GM19438 (cell line): ENCODE results near the gene ARL5C.
"Not testable (repeated sequence)": the region's sequence is repeated elsewhere in the genome, so short reads cannot be mapped to it uniquely, and the experiment has no call there.

Source experiments
- ATAC-seq: cut with Tn5 transposase; IDR thresholded peaks from one replicate; pipeline ENCODE4 v1.9.1; 2021; ENCODE audit warnings: low read depth; ENCODE audit not compliant: unreplicated experiment

The ARL5C gene

DNA sequence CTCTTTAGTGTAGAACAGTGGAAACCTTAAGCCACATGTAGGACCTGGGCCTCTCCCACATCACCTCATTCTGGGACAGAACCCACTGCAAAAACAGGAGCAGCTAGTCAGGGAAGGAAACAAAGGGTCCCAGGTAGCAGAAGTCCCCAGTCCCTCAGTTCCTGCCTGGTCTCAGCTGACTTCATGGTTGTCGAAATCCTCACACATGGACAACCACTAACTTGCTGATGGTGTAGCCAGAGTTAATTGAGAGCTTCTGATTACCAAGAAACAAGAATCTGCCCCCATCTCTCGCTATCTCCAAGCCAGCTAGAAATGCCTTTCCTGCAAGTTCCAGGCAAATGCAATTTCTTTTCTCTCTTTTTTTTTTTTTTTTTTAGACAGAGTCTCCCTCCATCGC is 3.6 kb upstream of the ARL5C start:
- no peak for ATAC-seq

DNA sequence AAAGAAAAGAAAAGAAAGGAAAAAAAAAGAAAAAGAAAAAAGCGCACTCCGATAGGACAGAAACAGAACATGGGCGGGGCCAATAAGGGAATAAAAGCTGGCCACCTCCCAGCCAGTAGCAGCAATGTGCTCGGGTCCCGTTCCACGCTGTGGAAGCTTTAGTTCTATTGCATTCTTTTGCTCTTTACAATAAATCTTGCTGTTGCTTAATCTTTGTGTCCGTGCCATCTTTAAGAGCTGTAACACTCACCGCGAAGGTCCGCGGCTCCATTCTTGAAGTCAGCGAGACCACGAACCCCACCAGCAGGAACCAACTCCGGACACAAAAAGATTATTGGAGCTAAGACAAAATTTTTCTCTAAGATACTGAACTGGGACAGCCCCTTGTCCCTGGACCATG is 3.1 kb upstream of the ARL5C start:
- ATAC-seq: no peak

DNA sequence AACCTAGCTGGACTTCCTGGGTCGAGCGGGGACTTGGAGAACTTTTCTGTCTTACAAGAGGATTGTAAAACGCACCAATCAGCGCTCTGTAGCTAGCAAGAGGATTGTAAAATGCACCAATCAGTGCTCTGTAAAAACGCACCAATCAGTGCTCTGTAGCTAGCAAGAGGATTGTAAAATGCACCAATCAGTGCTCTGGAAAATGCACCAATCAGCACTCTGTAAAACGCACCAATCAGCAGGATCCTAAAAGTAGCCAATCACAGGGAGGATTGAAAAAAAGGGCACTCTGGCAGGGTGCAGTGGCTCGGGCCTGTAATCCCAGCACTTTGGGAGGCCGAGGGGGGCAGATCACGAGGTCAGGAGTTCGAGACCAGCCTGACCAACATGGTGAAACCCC is 2.5 kb upstream of the ARL5C start:
- not testable (repeated sequence) for ATAC-seq

DNA sequence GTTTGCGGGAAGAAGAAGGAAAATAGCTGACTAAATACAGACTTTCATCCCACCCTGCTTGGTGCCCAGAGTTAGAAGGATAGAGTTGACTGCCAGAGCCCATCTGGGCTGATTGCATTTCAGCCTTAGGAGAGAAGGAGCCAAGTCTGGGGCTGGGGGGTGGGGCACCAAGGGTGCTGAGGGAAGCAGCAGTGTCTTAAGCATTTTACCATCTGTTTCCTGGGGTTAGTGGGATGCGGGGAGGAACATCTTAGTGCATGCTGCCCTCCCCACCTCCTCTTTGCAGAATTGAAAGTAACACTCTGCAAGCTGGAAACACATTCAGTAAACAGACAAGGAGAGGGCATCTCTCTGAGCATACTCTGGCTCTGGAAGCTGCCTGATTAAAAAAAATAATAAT is 1.5 kb upstream of the ARL5C start:
- ATAC-seq: no peak

DNA sequence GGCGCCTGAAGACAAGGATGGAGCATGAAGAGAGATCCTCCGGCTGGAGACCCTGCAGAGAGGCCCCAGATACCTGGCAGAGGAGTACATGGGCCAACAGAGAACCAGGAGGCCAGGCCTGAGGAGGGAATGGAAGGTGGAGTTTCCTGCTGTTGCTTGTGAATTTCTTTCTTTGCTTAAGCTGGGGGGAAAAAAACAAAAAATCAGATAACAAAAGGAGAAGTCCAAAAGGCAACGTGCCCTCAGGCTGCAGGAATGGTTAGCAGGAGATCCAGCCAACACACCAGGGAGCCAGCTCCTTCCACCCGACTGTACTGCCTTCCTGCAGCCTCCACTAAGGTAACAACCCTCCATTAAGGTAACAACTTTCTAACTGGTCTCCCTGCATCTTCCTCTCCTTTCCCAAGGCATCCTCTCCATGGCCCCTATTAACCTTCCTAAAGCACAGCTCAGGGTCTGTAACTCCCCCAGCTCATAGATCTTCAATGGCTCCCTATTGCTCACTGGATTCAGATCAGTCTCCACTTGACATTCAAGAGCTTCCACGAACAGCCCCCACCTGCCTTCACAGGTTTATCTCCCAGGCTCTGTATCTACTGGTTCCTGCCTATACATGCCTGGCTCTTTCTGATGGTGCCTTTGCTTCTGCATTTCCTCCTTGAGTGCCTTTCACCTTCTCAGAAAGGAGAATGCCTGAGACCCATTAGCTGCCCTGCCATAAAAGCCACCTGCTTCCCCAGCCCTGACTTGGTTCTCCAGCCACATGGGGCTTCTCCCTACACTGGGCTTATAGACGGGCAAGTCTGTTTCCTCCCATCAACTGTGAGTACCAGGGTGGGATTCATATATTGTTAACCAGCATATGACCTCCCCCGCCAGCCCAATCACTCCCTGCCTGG is 725 bp upstream of the ARL5C start:
- no peak for ATAC-seq

DNA sequence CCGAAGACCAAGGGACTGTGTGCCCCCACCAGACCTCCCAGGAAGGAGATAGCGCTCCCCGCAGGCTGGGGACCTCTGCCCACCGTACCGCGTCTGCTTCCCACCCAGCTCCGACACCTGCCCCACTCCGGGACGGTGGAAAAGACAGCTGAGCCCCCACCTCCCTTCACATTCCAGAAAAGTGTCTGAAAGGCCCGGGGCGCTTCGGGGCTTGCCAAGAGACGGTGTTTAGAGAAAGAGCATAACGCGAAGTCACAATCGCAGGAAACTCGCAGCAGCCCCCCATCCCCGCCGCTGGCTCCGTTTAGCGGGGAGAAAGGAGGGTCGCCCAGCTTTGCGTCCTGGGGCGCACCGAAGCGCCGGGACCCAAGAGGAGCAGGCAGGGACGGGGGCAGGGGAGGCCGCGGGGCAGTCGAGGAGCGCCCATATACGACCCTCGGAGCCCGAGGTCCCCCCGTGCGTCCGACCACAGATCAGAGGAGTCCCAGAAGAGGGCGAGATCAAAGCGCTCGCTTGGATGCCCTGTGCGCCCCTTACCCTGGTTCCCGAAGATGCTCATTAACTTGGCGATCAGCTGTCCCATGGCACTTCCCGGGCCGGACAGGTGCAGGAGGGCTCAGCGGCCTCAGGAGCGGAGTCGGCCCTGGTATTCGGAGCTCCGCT is 652 bp downstream of the ARL5C start:
- no peak for ATAC-seq

DNA sequence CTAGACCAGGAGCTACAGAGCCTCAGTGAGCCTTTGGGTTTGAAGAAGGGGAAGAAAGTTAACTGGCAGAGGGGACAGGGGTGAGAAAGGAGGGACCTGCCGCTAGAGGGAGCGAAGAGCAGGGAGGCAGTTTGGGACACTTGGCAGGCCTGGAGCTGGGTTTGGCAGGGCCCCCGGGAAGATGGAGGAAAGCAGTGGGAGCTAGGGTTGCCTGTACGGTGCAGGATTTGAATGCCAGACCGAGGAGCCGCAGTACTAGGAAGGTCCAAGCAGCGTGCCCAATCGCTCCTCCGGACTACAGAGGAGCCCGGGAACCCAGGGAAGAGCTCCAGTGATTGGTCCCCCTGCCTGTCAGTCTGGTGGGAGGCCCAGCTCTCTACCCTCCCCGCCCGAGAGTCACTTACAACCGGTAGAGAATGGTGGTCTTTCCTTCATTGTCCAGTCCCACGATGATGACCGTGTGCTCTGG is 1.3 kb downstream of the ARL5C start:
- ATAC-seq: no peak

DNA sequence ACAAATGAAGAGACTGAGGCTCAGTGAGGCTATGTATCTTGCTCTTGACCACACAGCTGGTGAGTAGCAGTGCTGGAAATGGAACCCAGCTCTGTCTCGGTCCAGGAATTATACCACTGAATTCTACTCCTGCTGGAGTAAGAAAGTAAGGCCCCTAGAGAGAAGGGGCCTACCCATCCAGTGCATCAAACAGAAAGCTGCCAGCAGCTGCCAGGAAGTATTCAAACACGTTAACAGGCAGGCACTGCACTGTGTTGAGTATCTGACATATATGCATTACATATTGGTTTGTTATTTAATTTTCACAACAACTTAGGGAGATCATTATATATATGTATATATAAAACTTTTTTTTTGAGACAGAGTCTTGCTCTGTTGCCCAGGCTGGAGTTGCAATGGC is 4.0 kb downstream of the ARL5C start:
- ATAC-seq: no peak

DNA sequence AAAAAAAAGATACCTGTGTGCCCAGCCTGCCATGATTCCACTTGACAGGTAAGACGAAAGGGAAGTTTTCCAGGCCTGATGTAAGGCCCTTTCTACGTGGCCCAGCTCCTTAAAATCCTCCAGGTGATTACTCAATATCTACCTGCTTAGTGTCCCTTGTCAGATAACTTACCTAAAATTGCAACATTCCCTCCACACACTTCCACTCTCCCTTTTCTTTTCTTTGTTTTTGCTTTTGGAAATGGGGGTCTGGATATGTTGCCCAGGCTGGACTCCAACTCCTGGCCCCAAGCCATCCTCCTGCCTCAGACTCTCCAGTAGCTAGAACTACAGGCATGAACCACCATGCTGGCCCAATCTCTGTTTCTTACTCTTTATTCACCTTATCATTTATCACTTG is 7.3 kb downstream of the ARL5C start:
- ATAC-seq: no peak

DNA sequence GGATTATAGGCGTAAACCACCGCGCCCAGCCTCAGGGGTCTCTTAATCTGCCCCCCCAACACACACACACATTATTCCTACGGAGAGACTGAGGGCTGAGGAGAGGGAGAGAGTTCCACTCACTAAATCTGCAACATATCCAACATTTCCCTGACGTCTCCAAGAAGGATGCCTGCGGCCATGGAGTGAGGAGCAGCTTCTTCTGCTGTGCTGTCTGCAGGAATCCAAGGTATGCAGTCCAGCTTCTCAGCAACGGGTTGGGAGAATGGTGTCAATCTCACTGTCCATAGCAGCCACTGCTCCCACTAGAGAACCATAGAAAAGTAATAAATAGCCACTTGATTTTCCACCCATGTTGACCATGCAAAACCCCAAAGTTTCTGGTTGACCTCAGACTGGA is 9.5 kb downstream of the ARL5C start:
- ATAC-seq: no peak

DNA sequence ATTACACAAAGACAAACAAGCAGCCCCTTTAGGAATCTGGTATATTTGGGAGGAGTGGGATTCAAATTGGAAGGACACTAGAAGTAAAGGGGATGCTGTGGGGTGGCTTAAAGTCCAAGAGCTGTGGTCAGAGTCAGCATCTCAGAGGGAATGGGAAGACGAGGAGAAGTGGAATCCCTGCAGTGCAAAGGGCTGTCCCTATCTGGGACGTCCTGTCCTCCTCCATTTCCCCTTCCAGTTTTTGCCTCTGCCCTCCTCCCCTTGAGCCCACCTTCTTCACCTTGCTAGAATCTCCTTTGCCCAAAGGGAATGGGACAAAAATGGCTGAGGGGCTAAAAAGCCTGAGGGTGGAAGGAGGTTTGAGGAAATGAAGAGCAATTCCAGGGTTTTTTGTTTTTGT is 10.3 kb downstream of the ARL5C start:
- ATAC-seq: no peak

DNA sequence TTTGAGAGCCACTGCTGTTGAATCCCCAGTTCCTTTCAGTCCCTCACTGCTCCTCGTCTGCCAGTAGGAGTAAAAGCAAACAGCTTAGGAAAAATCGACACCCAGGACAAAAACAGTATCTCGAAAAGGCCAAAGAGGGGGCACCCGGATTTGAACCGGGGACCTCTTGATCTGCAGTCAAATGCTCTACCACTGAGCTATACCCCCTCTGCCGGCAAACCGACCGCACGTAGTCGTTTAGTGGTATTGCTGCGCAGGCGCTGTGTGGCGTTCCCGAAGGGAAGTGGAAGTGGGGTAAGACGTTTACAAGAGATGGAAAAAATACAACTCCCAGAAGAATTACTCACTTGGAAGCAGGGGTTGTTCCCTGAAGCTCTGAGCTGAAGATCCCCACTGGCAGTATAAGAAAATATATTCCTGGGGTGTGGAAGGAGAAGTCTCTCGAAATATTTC is 12.3 kb downstream of the ARL5C start:
- ATAC-seq: no peak

DNA sequence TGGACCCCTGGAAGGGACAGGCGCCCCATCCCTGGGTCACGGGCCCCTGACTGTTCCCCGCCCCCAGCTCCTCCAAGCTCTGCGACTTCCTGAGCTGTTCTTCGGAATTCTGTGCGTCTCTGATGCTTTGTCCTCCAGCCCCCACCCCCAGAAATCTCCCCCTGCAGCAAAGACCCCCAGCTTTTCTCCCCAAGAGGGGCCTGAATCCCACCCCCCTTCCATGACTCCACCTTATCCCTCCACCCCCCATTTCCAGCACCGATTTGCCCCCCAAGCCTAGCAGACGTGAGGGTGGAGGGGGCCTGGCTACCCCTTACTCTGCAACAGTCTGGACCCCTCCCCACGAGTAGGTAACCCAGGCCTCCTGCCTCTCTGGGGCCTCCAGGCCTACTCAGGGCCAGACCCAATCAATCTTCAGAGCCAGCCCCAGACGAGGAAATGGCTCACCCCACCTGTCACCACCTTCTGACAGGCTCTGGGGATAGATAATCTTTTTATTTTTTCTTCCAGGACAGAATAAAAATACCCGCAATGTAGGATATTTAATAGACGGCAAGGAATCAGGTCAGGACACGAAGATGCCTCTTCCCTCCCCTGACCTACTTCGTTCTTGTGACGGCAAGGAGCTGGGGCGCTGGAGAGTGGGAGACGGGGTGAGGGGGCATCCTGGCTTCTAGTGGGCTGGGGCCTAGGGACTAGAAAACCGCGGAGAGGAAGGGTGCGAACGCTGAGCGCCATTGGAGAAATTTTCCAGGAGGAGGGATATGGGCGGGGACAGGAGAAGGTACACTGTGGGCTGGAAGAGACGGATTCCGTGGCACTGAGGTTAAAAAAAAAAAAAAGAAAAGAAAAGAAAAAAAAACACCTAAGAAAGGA is 13.8 kb downstream of the ARL5C start:
- no peak for ATAC-seq

DNA sequence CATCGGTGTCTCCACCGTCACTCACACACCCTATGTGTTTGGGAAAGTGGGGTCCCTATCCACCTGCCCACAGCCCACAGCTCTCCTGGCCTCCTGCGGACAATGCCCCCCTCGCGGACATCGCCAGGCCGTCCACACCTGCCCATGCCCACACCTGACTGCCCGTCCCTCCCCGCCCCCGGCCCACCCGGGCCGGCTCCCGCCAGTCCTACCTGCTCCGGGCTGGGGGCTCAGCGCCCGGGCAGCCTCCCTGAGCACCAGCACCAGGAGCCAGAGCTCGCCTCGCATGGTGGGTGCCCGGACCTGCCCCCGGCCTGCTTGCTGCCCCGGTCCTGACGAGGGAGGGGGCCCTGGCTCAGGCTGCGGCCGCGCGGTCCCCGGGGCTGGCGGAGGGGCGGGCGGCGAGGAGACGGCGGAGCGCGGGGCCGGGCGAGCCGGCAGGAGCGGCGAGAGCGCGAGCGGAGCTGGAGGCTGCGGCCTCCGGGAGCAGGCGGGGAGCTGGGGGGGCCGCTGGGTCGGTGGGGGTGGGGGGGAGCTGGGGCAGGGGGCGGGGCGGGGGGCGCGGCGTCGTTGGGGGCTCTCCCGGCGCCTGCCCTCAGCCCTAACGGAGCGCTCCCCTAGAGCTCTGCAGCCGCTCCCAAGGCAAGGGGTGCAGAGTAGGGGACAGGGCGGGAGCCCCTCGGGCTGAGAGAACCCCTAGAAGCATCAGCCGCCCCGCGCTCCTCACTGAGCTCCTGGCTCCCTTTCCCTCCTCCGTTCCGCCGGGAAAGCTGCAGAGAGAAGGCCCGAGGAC is 14.6 kb downstream of the ARL5C start, which contains the start of gene PLXDC1:
Gene PLXDC1 (minus strand): TSS at position 488 of the 793 bp plus-strand sequence. CDS start 200 bp downstream, at position 288.
- no peak for ATAC-seq

DNA sequence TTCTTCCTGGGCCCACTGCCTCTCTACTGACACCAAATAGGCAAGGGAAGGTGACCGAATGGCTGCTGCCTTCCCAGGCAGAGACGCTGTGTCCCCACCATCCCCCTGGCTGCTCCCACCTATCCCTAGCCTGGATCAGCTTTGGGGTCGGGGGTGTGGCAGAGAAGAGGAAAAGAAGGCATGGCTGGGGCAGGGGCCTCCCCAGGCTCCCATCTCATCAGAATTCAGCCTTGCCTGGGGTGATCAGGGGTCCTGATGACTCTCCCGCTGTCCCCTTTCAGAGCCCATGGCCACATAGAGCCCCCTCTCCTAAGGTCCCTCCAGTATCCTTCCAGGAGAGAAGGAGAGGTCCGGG is 15.2 kb downstream of the ARL5C start:
- no peak for ATAC-seq

DNA sequence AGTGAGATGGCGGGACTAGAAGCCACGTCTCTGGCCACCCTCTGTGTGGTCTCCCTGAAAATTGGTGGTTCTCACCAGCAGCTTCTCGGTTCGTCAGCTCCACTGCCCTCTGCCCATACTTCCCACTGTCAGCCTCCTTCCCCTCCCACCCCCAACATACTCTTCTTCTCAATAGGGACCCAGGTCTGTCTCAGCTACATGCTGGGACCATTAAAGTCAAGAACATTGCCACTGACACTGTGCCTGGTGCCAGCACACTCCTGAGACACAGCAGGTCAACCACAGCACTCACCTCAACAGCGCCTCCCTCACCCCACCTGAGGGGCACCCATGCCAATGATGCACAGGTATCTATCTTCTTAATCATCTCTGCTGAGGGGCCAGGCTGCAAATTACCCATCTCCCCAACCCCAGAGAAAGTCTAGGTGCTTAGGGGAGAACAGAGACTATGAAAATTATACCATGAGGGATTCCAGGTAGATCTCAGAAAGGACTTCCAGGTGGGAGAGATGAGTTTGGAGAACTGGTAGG is 15.8 kb downstream of the ARL5C start:
- ATAC-seq: no peak

DNA sequence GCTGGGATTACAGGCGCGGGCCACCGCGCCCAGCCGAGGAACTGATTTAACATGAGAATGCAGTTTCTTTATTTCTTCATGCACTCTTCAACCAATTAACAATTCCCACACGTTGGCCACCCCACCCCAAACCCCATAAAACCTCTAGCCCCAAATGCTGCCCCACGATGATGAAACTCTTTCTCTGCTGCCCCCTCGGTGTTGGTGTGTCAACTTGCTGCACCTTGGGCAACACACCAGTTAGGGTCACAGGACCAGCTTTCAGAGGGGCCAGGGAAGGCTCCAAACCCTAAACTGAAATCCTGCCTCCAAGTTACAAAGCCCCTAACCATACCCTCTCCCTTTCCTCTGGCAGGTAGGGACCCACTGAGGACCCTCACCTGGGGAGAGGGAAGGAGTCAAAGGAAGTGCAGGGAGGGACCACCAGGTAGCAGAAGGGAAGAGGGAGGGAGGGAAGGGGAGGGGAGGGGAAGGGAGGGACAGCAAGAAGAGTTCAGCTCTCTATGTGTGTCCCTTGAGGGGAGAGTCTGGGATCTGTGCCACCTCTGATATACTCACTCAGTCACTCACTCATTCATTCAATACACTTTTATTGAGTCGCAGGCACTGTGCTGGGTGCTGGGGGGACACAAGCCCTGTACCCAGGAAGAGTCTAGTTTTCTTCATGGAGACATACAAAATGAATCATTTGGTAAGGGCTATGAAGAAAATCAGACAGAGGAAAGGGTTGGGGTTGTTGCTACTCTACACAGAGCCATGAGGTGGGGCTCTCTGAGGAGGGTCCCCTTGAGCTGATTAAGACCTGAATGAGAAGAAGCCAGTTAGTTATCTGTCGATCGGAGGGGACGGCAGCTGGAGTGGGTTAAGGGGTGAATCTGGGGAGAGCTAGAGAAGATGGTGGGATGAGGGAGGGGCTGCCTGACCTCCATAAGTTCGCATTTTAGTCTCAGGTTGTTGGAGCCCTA is 18.5 kb downstream of the ARL5C start:
- no peak for ATAC-seq

DNA sequence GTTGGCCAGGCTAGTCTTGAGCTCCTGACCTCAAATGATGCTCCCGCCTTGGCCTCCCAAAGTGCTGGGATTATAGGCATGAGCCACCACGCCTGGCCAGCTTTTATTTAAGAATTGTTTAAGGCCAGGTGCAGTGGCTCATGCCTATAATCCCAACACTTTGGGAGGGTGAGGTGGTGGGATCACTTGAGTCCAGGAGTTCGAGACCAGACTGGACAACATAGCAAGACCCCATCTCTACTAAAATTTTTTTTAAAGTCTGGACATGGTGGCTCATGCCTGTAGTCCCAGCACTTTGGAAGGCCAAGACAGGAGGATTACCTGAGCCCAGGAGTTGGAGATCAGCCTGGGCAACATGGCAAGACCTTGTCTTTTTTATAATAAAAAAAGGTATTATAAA is 19.7 kb downstream of the ARL5C start:
- no peak for ATAC-seq

DNA sequence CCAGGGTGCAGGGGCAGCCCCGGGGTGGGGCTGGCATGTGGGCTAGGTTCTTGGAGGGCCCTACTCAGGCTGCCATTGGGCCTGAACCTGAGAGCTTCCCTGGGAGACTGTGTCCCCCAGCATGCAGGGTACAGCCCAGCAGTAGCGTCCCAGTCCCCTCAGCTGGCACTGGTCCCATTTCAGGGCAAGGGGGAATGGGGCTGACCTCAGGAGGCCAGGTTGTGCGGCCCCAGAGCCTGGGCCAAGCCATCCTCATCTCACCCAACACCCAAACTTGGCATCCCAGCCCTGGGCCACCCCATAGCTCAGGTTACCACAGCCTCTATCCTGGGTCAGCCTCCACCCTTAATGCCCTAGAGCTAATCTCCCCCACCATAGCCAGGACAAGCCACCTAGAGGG is 20.8 kb downstream of the ARL5C start:
- no peak for ATAC-seq
